Stimulated activated naive CD4-positive, alpha-beta T cell (primary cell): ENCODE data around the gene ATF3.
"Not testable (repeated sequence)": the region's sequence is repeated elsewhere in the genome, so short reads cannot be mapped to it uniquely, and the experiment has no call there.

Experiments
- DNase-seq, 6 experiments: peaks; one replicate each; lab custom pipeline; 2025; lab: John Stamatoyannopoulos, UW

ATF3 gene

GRCh38 chr1:212651521-212651920, 43.0 kb downstream of the ATF3 start:
- no peak for DNase-seq

- no peak for DNase-seq
These were observed 43.4 kb downstream of the ATF3 start for GRCh38 chr1:212651977-212652376.

- DNase-seq = no peak
These were observed 44.0 kb downstream of the ATF3 start for GRCh38 chr1:212652609-212653008.

- DNase-seq = no peak
These were observed 47.3 kb downstream of the ATF3 start for GRCh38 chr1:212655668-212656440.

- DNase-seq = no peak
These were observed 48.2 kb downstream of the ATF3 start for GRCh38 chr1:212656730-212657129.

- not testable (repeated sequence) for DNase-seq
These were observed 49.7 kb downstream of the ATF3 start for GRCh38 chr1:212658250-212658649.

GRCh38 chr1:212664409-212665199, 56.0 kb downstream of the ATF3 start:
- no peak for DNase-seq

- DNase-seq = peak; percentile 46 to 81 (median 67)
These were observed 56.9 kb downstream of the ATF3 start for GRCh38 chr1:212665241-212666115.

GRCh38 chr1:212666116-212666775, 57.7 kb downstream of the ATF3 start:
- DNase-seq = no peak

GRCh38 chr1:212667223-212668139, 58.9 kb downstream of the ATF3 start:
- no peak for DNase-seq

GRCh38 chr1:212668477-212668876, 59.9 kb downstream of the ATF3 start:
- no peak for DNase-seq

- no peak for DNase-seq
These were observed 60.5 kb downstream of the ATF3 start for GRCh38 chr1:212669102-212669501.

- no peak for DNase-seq
These were observed 61.0 kb downstream of the ATF3 start for GRCh38 chr1:212669600-212669999.

GRCh38 chr1:212670301-212670700, 61.7 kb downstream of the ATF3 start:
- DNase-seq = no peak
